Subcutaneous adipose tissue (tissue), 4 donors: Measurements from ENCODE around the gene GPRC5A. TPM values are rescaled to one million over a fixed set of nuclear protein-coding genes. Genes with fewer than 3 reads are reported as not detected.

Experiments used
- total RNA-seq, 4 donors: library from RNA; depleted of rRNA; stranded (reverse); fragments of >200 nt; gene quantifications; one replicate each; pipeline ENCODE4 v1.1.0, GENCODE V29; 2016
- TF ChIP-seq, protein P1 (sequence below): fragments of 450-650 bp; IDR thresholded peaks from one replicate; pipeline ENCODE4 v1.5.1; 2016; ENCODE audit warnings: low read depth, mild to moderate bottlenecking, control low read depth, antibody characterized with exemption, moderate library complexity

GPRC5A gene
- total RNA-seq, 4 donors from 2014 or later: 2.7 to 15.7 (median 5.2) TPM

DNA sequence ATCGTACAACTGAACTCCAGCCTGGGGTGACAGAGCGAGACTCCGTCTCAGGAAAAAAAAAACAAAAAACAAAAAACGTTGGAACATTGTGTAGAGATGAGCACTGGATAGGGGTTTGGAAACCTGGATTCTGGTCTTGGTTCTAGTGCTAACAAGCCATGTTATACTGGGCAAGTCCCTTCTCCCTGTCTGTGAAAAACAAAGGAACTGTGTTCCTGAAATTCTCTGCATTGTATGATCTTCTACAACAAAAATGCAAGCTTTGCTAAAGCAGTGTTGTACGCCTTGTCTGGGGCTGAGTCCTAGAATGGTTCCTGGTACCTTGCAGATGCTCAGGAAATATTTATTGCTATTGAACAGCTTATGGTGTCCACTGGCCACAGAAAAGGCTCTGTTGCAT is 47.2 kb downstream of the GPRC5A start:
- TF ChIP-seq, protein P1, sequence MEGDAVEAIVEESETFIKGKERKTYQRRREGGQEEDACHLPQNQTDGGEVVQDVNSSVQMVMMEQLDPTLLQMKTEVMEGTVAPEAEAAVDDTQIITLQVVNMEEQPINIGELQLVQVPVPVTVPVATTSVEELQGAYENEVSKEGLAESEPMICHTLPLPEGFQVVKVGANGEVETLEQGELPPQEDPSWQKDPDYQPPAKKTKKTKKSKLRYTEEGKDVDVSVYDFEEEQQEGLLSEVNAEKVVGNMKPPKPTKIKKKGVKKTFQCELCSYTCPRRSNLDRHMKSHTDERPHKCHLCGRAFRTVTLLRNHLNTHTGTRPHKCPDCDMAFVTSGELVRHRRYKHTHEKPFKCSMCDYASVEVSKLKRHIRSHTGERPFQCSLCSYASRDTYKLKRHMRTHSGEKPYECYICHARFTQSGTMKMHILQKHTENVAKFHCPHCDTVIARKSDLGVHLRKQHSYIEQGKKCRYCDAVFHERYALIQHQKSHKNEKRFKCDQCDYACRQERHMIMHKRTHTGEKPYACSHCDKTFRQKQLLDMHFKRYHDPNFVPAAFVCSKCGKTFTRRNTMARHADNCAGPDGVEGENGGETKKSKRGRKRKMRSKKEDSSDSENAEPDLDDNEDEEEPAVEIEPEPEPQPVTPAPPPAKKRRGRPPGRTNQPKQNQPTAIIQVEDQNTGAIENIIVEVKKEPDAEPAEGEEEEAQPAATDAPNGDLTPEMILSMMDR: no peak

DNA sequence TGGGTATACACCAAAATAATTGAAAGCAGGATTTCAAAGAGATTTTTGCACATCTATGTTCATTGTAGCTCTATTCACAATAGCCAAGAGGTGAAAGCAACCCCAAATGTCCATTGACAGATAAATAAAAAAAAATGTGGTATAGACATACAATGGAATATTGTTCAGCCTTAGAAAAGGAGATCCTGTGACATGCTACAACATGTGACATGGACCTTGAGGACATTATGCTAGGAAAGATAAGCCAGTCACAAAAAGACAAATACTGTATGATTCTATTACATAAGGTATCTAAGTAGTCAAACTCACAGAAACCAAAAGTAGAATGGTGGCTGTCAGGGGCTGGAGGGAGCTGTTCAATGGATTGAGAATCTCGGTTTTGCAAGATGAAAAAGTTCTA is 48.5 kb downstream of the GPRC5A start:
- TF ChIP-seq, protein P1: no peak

DNA sequence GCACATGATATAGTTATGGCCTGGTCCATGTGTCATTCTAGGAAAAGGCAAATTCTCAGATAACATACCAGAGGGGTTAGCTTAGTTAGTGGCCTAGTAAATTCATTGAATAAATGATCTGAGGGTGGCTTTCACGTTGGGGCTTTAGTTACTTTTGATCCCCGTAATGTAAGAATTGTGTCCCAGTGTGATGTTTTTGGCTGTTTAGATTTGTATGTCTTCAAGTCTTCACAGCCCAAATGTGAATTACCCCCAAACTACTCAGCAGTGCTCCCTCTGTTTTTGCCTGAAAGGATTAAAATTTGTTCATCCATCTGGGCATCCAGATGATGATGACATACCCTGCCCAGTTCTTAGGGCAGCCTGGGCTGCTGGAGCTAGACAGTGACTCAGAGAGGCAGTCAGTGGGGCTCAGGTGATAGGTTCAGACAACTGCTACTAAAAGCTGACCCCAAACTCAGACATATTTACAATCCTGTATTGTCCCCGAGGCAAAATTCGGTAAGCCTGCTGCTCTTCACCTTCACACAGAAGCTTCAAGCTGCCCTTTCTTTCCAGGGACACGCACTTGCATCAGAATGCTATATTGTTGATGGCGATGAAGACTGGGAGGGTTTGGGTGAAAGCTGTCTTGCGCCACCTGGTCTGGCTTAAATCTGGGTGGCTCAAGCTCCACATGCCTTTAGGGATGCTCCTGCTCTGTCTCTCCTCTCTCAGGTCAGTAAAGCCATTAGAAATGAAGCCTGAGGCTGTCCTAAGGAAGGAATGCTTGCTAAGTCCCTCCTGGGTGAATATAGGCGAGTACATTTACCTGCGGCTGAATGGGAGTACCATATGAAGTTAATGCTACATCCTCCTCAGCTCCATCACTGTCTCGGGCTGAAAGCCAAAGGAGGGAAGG is 50.3 kb downstream of the GPRC5A start:
- TF ChIP-seq, protein P1: no peak

DNA sequence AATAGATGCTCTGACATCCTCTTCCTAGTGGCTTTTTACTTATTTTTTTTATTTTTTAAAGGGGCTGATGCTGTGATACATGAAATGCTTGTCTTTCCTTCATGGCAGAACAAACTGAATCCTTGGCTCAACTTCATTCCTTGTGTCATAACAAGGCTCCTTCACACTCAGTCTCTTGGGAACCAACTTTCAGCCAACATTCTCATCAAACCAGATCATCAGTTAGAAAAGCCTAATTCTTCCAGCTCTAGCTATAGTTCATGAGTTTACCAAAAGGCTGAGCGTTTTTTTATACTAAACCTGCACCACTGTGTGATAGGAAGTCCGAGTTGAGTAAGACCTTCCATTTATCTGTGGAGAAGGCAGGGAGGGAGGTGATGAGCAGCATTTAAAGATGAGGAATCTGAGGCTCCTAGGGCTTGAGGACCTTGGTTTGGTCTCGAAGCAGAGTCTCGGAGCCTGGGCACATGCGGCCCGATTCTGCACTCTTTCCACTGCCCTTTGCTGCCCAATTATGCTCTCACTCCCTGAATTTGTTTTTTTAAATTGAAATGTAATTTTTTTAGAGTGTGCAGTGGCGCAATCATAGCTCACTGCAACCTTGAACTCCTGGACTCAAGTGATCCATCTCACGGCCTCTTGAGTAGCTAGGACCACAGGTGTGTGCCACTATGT is 52.4 kb downstream of the GPRC5A start:
- TF ChIP-seq, protein P1: no peak

DNA sequence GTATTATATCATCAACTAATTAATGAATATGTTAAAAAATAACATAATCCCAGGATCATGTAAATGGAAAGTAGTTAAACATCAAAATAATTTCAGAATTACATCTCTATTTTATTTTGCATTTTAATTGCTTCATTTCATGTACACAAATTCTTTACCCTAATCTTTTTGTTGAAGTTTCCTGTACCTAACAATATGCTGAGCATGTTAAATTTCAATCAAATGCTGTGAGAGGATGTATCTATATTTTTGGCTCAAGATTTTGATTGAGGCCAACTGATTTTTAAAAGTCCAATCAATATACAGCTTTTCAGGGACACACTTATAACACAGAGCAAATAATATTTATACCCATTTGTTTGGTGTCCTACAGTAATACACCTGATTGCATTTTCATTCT is 54.2 kb downstream of the GPRC5A start:
- TF ChIP-seq, protein P1: no peak

DNA sequence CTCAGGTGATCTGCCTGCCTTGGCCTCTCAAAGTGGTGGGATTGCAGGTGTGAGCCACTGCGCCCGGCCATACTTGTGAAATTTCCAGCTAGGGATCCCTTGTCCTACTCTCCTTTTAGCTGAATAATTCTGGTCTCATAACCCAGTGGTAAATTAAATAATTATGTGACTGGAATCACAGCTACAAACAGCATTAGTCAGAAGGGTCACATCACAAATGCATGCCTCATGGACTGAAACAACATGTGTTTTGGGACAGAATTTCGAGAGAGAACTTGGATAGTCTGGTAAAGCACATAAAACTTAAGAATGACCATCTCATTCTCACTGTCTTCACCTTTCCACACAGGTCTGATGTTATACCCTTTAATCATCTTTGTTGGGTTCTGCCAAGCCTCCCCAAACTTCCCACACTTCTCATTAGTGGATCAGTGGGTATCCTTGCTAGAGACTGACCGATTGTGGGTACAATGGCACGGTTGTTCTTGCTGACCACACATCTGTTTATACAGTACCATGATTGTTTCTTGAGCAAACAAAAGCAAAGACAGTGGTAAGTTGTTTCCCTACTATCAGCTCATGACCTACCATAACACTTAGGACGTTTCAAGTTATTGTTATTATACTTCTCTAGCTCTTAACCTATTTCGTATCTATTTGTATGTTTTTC is 55.5 kb downstream of the GPRC5A start:
- TF ChIP-seq, protein P1: no peak

DNA sequence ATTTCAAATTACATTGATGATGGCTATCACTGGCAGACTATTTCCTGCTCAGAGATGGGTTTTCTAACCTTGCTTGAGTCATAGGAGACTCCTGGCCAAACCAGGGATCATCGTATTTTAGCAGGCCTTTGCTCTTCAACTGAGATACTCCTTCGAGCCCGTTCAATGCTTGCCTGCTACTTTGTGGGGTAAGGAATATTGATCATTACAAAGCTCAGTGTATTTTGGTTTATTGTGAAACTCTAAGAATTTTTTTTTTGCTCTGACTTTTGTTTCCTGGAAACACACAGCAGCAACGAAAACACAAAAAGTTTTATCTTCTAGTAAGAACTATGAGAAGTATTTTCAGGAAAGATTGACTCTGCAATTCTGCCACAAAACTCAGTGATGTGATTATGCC is 56.5 kb downstream of the GPRC5A start:
- TF ChIP-seq, protein P1: no peak
